T-cell (primary cell): ENCODE measurements around the gene VPS13D. TPM values are rescaled to one million over a fixed set of nuclear protein-coding genes. Genes with fewer than 3 reads are reported as not detected.

Experiments used
- ATAC-seq, 4 experiments: fragments of 200-7000 bp in 3 of 4; fragments of 150-1000 bp in 1 of 4; cut with Tn5 transposase; replicated peaks in 1 of 4; 1 replicate in 3 of 4; 2 replicates in 1 of 4; pipeline ENCODE4 v1.10.0; 2021; ENCODE audit warnings: moderate library complexity in 3 of 4, mild to moderate bottlenecking in 2 of 4, moderate number of reproducible peaks in 1 of 4
- CTCF ChIA-PET, 2 donors: fragments of 300-600 bp; sonication (Branson Sonifier 250); formaldehyde crosslinking; loops; one replicate each; lab custom pipeline; 2022; ENCODE audit warnings: antibody characterized with exemption in 2 of 2; lab: Charles Lee
- POLR2A ChIA-PET, 2 donors: fragments of 300-600 bp; sonication (Branson Sonifier 250); formaldehyde crosslinking; loops; one replicate each; lab custom pipeline; 2022; ENCODE audit warnings: antibody characterized with exemption in 2 of 2; lab: Charles Lee
- DNase-seq, 35 experiments: peaks; one replicate each; pipeline versions ENCODE4 v3.0.0 to v3.0.0-alpha.2; 2013 to 2023
- H3K27ac ChIP-seq: one replicate; pipeline ENCODE4 v1.5.1; 2013; ENCODE audit warnings: low read length
- H3K27me3 ChIP-seq, 2 experiments: replicated peaks in 1 of 2; 1 replicate in 1 of 2; 2 replicates in 1 of 2; pipeline versions ENCODE4 v1.6.1 to v1.7.0; 2013; ENCODE audit warnings: low read length in 1 of 2, mixed read lengths in 1 of 2; ENCODE audit not compliant: control insufficient read depth in 2 of 2, insufficient read depth in 2 of 2; ENCODE audit errors: extremely low read depth in 1 of 2
- H3K36me3 ChIP-seq, 2 donors: 1 replicate in 1 of 2; 2 replicates in 1 of 2; pipeline versions ENCODE4 v1.6.1 to v1.7.0; 2013; ENCODE audit warnings: low read length in 1 of 2; ENCODE audit not compliant: control insufficient read depth in 2 of 2, insufficient read depth in 1 of 2; ENCODE audit errors: extremely low read depth in 1 of 2
- H3K4me1 ChIP-seq, 2 experiments: 1 replicate in 1 of 2; 2 replicates in 1 of 2; pipeline versions ENCODE4 v1.6.1 to v1.7.0; 2013; ENCODE audit warnings: low read length in 2 of 2, mixed read lengths in 1 of 2; ENCODE audit not compliant: insufficient read depth in 2 of 2, control insufficient read depth in 1 of 2; ENCODE audit errors: extremely low read depth in 1 of 2
- H3K4me3 ChIP-seq, 2 donors: 1 replicate in 1 of 2; 2 replicates in 1 of 2; pipeline versions ENCODE4 v1.5.1 to v1.7.0; 2013; ENCODE audit warnings: mild to moderate bottlenecking in 2 of 2, low read length in 1 of 2, moderate library complexity in 1 of 2; ENCODE audit not compliant: control insufficient read depth in 1 of 2; ENCODE audit errors: extremely low read depth in 1 of 2
- H3K9me3 ChIP-seq: 2 replicates; pipeline ENCODE4 v1.7.0; 2013
- H3K27ac Mint-ChIP-seq, 2 donors: one replicate each; pipeline ENCODE4 v1.8.0; 2020 to 2021; ENCODE audit warnings: mild to moderate bottlenecking in 2 of 2, mixed read lengths in 2 of 2
- H3K27me3 Mint-ChIP-seq, 2 donors: one replicate each; pipeline ENCODE4 v1.8.0; 2021 to 2022; ENCODE audit warnings: mixed read lengths in 2 of 2
- H3K36me3 Mint-ChIP-seq: one replicate; pipeline ENCODE4 v1.8.0; 2021; ENCODE audit warnings: mixed read lengths
- H3K4me1 Mint-ChIP-seq, 3 donors: one replicate each; pipeline ENCODE4 v1.8.0; 2020 to 2022; ENCODE audit warnings: mixed read lengths in 3 of 3, mild to moderate bottlenecking in 1 of 3
- H3K4me3 Mint-ChIP-seq, 3 donors: one replicate each; pipeline ENCODE4 v1.8.0; 2020 to 2022; ENCODE audit warnings: mild to moderate bottlenecking in 3 of 3, mixed read lengths in 3 of 3, moderate library complexity in 3 of 3
- H3K9me3 Mint-ChIP-seq, 3 donors: one replicate each; pipeline ENCODE4 v1.8.0; 2020 to 2022; ENCODE audit warnings: mixed read lengths in 3 of 3
- WGBS: methylation state at CpG from one replicate; pipeline ENCODE4 v1.1.5; 2013; ENCODE audit warnings: missing lambda C conversion rate; ENCODE audit not compliant: insufficient coverage; 5-methylcytosine and 5-hydroxymethylcytosine counted together
- total RNA-seq, 35 experiments: library from RNA in 6 of 35; stranded (reverse) in 6 of 35; fragments of 120-200 nt in 1 of 35; gene quantifications; one replicate each; pipeline versions ENCODE4 v1.2.1 to v1.2.4 and lab custom pipeline; 2013 to 2026

Gene VPS13D, protein sequence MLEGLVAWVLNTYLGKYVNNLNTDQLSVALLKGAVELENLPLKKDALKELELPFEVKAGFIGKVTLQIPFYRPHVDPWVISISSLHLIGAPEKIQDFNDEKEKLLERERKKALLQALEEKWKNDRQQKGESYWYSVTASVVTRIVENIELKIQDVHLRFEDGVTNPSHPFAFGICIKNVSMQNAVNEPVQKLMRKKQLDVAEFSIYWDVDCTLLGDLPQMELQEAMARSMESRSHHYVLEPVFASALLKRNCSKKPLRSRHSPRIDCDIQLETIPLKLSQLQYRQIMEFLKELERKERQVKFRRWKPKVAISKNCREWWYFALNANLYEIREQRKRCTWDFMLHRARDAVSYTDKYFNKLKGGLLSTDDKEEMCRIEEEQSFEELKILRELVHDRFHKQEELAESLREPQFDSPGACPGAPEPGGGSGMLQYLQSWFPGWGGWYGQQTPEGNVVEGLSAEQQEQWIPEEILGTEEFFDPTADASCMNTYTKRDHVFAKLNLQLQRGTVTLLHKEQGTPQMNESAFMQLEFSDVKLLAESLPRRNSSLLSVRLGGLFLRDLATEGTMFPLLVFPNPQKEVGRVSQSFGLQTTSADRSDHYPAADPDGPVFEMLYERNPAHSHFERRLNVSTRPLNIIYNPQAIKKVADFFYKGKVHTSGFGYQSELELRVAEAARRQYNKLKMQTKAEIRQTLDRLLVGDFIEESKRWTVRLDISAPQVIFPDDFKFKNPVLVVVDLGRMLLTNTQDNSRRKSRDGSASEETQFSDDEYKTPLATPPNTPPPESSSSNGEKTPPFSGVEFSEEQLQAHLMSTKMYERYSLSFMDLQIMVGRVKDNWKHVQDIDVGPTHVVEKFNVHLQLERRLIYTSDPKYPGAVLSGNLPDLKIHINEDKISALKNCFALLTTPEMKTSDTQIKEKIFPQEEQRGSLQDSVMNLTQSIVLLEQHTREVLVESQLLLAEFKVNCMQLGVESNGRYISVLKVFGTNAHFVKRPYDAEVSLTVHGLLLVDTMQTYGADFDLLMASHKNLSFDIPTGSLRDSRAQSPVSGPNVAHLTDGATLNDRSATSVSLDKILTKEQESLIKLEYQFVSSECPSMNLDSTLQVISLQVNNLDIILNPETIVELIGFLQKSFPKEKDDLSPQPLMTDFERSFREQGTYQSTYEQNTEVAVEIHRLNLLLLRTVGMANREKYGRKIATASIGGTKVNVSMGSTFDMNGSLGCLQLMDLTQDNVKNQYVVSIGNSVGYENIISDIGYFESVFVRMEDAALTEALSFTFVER (N-terminal part only)
- 10 to 100 TPM; 73.5 to 85.9 (median 75.8) TPM for total RNA-seq
- 60.7 TPM for total RNA-seq (2013)
- 96.6 to 400 (median 226) reads per million in 29 experiments for total RNA-seq (lab: John Stamatoyannopoulos, UW)

DNA sequence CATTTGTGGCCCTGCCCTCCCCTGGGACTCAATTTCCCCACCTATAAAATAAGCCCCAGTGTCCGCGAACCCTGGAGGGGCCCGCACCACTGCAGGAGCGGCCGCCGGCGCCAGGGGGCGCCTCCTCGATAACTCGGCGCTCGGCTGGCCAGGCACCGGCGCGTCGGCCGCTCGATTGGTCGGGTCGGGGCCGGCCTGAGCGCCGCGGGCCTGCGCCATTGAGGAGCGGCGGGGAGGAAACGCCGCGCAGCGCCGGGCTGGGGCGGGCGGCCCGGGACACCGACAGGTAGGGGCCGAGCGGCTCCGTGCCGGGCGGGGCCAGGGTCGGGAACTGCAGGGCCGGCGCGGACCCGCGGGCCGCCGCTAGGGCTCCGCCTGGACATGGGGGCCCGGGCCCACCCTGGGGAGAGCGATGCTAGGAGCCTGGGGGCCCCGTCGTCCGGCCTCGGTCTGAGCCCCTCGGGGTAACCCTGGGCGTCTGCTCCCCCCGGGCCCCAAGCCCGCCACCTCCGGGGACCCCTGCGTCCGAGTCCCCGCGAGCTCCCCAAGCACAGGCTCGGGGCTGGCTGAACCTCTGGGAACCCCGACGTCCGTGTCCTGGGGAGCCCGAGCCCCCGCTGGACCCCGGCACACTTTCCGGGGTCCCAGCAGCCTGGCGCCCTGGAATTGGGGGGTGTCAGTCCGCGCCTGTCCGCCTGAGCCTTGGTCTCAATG lies at the start of gene VPS13D:
Gene VPS13D (plus strand): TSS at position 196 of the 714 bp plus-strand sequence. CDS start 4,237 bp downstream, outside the sequence.
- H3K4me3 Mint-ChIP-seq = peak within 1 kb of the TSS; percentile 80 to 87 (median 82)
- peak; percentile 65 to 91 (median 79) for DNase-seq
- WGBS = under 1% methylated on average over 76 of the region's 77 CpGs
- Histone ChIP-seq H3K27ac (no peak within 1 kb of the TSS), H3K36me3 (peaks cover 2 to 4% of the 10 kb centered on the region in 2 donors), H3K4me3 (peak within 1 kb of the TSS; percentile 88 to 90), H3K9me3 (no peaks in the 10 kb centered on the region), H3K27me3 (no peaks in the 10 kb centered on the region), H3K4me1 (peaks cover 5 to 22% of the 10 kb centered on the region in 2 experiments)
- peak; percentile 95 to 98 (median 97) for ATAC-seq
- no peaks in the 10 kb centered on the region for H3K27me3 Mint-ChIP-seq
- H3K36me3 Mint-ChIP-seq = peaks cover 3% of the 10 kb centered on the region
- CTCF ChIA-PET = no interaction called here
- no peaks in the 10 kb centered on the region for H3K9me3 Mint-ChIP-seq
- H3K4me1 Mint-ChIP-seq = peaks cover 16 to 28% (median 27%) of the 10 kb centered on the region in 3 donors
- H3K27ac Mint-ChIP-seq = peak within 1 kb of the TSS; percentile 55 to 73
- POLR2A ChIA-PET = no interaction called here

DNA sequence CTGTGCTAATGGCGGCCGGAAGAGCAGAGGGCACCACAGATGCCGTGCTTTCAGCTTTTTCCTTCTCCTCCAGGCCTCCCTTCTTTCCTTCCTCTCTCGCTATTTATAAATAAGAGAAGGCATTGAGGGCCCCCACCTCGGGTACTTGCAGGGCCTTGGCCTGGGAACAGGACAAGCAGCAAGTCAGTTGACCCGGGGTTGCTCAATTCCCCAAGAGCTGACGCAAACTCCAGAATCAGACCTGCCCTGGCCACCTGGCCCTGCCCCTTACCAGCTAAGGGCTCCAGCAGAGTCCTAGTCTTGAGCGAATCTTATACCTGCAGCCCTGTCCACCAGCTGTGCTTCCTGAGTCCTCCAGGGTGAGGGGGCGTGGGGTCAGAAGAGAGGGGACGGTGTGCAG lies 49.5 kb upstream of the VPS13D start:
- peaks cover 30 to 94% of the 10 kb centered on the region in 2 experiments for H3K4me1 ChIP-seq
- Mint-ChIP-seq H3K4me1 (peaks cover 90 to 94% (median 93%) of the 10 kb centered on the region in 3 donors), H3K9me3 (no peaks in the 10 kb centered on the region), H3K27me3 (no peaks in the 10 kb centered on the region), H3K4me3 (peak overlapping the region in 1 of 3 donors; percentile 92), H3K36me3 (peaks cover 9% of the 10 kb centered on the region), H3K27ac (peak overlapping the region; percentile 57 to 77)
- no peaks in the 10 kb centered on the region for H3K9me3 ChIP-seq
- no peak for ATAC-seq
- DNase-seq = no peak
- CTCF ChIA-PET = interaction anchor here in 1 of 2 donors (0.6 kb wide), 1 partner anchor 43 kb away, joined by 3 read pairs; no protein-coding TSS in a partner anchor
- 88% methylated on average over 4 of the region's 10 CpGs for WGBS
- H3K4me3 ChIP-seq = no peak overlapping the region
- POLR2A ChIA-PET = no interaction called here
- H3K27ac ChIP-seq = peak overlapping the region; percentile 20
- H3K36me3 ChIP-seq = peaks cover 0 to 27% of the 10 kb centered on the region in 2 donors
- no peaks in the 10 kb centered on the region for H3K27me3 ChIP-seq

DNA sequence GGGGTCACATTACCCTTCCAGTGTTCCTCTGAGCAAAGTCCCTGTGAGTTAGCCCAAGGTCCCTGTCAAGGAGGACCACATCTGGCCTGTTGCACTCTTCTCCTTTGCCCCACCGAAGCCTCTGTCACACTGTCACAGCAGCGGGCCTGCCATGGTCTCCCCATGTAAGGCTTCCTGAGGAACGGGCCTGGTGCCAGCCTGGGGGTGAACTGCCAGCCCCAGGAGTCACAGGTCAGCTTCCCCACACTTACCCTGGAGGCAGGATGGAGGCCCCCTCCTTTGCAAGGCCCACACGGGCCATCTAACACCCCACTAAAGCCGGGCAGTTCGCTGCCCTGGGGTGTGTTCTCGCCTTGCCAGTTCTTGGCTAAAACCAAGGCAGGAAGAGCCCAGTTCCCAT lies 48.9 kb upstream of the VPS13D start:
- Mint-ChIP-seq H3K36me3 (peaks cover 9% of the 10 kb centered on the region), H3K4me3 (peak overlapping the region in 1 of 3 donors; percentile 92), H3K4me1 (peaks cover 90 to 94% (median 93%) of the 10 kb centered on the region in 3 donors), H3K27ac (peak overlapping the region; percentile 55 to 77), H3K27me3 (no peaks in the 10 kb centered on the region), H3K9me3 (no peaks in the 10 kb centered on the region)
- peak overlapping the region; percentile 21 for H3K27ac ChIP-seq
- WGBS = 85% methylated on average over 7 of the region's 7 CpGs
- H3K36me3 ChIP-seq = peaks cover 0 to 27% of the 10 kb centered on the region in 2 donors
- H3K9me3 ChIP-seq = no peaks in the 10 kb centered on the region
- ATAC-seq (no peak), DNase-seq (no peak)
- no peak overlapping the region for H3K4me3 ChIP-seq
- H3K27me3 ChIP-seq = no peaks in the 10 kb centered on the region
- ChIA-PET CTCF (no interaction called here), POLR2A (no interaction called here)
- peaks cover 29 to 94% of the 10 kb centered on the region in 2 experiments for H3K4me1 ChIP-seq

DNA sequence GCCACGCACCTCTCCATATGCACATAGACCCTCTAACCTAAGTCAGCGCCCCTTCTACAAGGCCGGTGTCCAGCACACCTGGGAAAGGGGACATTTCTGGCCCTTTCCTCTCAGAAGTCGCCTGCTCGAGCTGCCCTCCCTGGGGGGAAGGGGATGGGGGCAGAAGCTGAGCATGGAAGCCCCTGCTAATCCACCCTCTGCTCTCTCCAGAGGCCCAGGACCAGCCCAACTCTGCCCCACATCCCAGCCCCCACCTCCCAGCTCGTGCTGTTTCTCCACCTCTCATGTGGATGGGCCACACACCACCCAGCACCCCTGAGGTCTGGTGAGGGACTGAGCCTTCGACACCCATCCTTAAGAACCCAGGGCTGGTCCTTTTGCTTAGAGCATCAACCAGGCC lies 48.3 kb upstream of the VPS13D start:
- ChIA-PET CTCF (no interaction called here), POLR2A (no interaction called here)
- no peak for DNase-seq
- Histone ChIP-seq H3K36me3 (peaks cover 0 to 27% of the 10 kb centered on the region in 2 donors), H3K4me3 (no peak overlapping the region), H3K27ac (peak overlapping the region; percentile 21), H3K4me1 (peaks cover 22 to 94% of the 10 kb centered on the region in 2 experiments), H3K27me3 (no peaks in the 10 kb centered on the region), H3K9me3 (no peaks in the 10 kb centered on the region)
- no peak for ATAC-seq
- peak overlapping the region; percentile 69 to 71 for H3K27ac Mint-ChIP-seq
- H3K4me1 Mint-ChIP-seq = peaks cover 84 to 94% (median 92%) of the 10 kb centered on the region in 3 donors
- H3K27me3 Mint-ChIP-seq = no peaks in the 10 kb centered on the region
- H3K4me3 Mint-ChIP-seq = peak overlapping the region in 1 of 3 donors; percentile 2
- H3K9me3 Mint-ChIP-seq = no peaks in the 10 kb centered on the region
- 79% methylated on average over 3 of the region's 7 CpGs for WGBS
- peaks cover 6% of the 10 kb centered on the region for H3K36me3 Mint-ChIP-seq

DNA sequence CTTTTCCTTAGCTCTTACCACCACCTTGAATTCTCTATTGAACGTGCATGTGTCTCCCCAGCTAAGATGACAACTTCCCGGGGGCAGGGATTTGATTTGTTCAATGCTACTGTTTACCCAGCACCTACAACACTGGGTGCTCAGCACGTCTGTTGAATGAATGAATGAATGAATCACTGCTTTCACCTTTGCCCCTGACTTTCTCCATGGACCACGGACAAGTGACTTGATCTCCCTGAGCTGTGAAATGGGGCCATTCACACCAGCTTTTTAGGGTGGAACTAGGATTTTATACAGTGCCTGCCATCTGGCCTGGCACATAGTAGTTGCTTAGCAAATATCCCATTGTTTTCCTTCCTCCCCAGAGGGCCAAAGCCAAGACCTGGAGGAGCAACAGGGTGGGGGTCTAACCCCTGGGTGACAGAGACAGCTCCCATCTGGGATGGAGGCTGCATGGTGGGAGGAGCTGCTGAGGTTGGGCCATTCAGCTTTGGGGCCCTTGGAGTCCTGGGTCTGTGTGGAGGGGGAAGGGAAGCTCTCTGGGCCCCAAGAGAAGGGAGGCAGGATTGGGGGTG lies 47.3 kb upstream of the VPS13D start:
- H3K4me3 ChIP-seq = no peak overlapping the region
- no peak overlapping the region for H3K27ac ChIP-seq
- peaks cover 18 to 94% of the 10 kb centered on the region in 2 experiments for H3K4me1 ChIP-seq
- Mint-ChIP-seq H3K27ac (peak overlapping the region; percentile 69 to 71), H3K4me3 (no peak overlapping the region), H3K36me3 (peaks cover 8% of the 10 kb centered on the region), H3K9me3 (no peaks in the 10 kb centered on the region), H3K27me3 (no peaks in the 10 kb centered on the region), H3K4me1 (peaks cover 82 to 90% (median 88%) of the 10 kb centered on the region in 3 donors)
- no peaks in the 10 kb centered on the region for H3K9me3 ChIP-seq
- ChIA-PET POLR2A (interaction anchor here in 1 of 2 donors (0.6 kb wide), 1 partner anchor 13 kb away, joined by 3 read pairs; no protein-coding TSS in a partner anchor), CTCF (interaction anchor here (1.1 to 1.7 kb wide), 3 partner anchors 20 to 58 kb away, joined by 3 to 8 read pairs (median 5); no protein-coding TSS in a partner anchor)
- no peak for ATAC-seq
- no peaks in the 10 kb centered on the region for H3K27me3 ChIP-seq
- peaks cover 0 to 30% of the 10 kb centered on the region in 2 donors for H3K36me3 ChIP-seq
- 75% methylated on average over 1 of the region's 4 CpGs for WGBS
- no peak for DNase-seq
